WTC11 (cell line): ENCODE data around the gene ATF7. TPM values are rescaled to one million over a fixed set of nuclear protein-coding genes. Genes with fewer than 3 reads are reported as not detected.

ENCODE experiments used
- AR ChIP-seq: fragments of 250-450 bp; sonication (Bioruptor Pico); IDR thresholded peaks from 2 replicates; pipeline ENCODE4 v1.9.0; 2021; ENCODE audit warnings: mild to moderate bottlenecking
- ATF1 ChIP-seq: sonication (generic); formaldehyde crosslinking; IDR thresholded peaks from 2 replicates; pipeline ENCODE4 v1.8.1; 2023; ENCODE audit warnings: mild to moderate bottlenecking, moderate library complexity, missing genetic modification reagents
- ATF2 ChIP-seq: sonication (generic); formaldehyde crosslinking; IDR thresholded peaks from 2 replicates; pipeline ENCODE4 v1.8.1; 2022; ENCODE audit warnings: low read depth, missing genetic modification reagents, borderline replicate concordance
- ATF6 ChIP-seq: sonication (generic); formaldehyde crosslinking; IDR thresholded peaks from 2 replicates; pipeline ENCODE4 v1.8.1; 2023; ENCODE audit warnings: mild to moderate bottlenecking, missing genetic modification reagents
- CREM ChIP-seq: sonication (generic); formaldehyde crosslinking; IDR thresholded peaks from 2 replicates; pipeline ENCODE4 v1.8.1; 2022; ENCODE audit warnings: mild to moderate bottlenecking, missing genetic modification reagents, moderate library complexity
- ELF4 ChIP-seq: sonication (generic); formaldehyde crosslinking; IDR thresholded peaks from 2 replicates; pipeline ENCODE4 v1.8.1; 2022; ENCODE audit warnings: low read depth, mild to moderate bottlenecking, moderate library complexity, missing genetic modification reagents
- ERG ChIP-seq: fragments of 250-450 bp; sonication (Bioruptor Pico); IDR thresholded peaks from 2 replicates; pipeline ENCODE4 v1.8.0; 2021; ENCODE audit warnings: mild to moderate bottlenecking
- FOXK1 ChIP-seq: sonication (generic); formaldehyde crosslinking; IDR thresholded peaks from 2 replicates; pipeline ENCODE4 v1.8.0; 2022; ENCODE audit warnings: mild to moderate bottlenecking, moderate library complexity, missing genetic modification reagents
- FOXP1 ChIP-seq: sonication (generic); formaldehyde crosslinking; IDR thresholded peaks from 2 replicates; pipeline ENCODE4 v1.8.0; 2022; ENCODE audit warnings: missing genetic modification reagents, mild to moderate bottlenecking, moderate library complexity, borderline replicate concordance
- GABPB1 ChIP-seq: sonication (generic); formaldehyde crosslinking; IDR thresholded peaks from 2 replicates; pipeline ENCODE4 v1.8.1; 2023; ENCODE audit warnings: mild to moderate bottlenecking, missing genetic modification reagents
- HMGXB4 ChIP-seq: sonication (generic); formaldehyde crosslinking; IDR thresholded peaks from 2 replicates; pipeline ENCODE4 v1.8.1; 2023; ENCODE audit warnings: mild to moderate bottlenecking, moderate library complexity, missing genetic modification reagents
- MYBL2 ChIP-seq: sonication (generic); formaldehyde crosslinking; IDR thresholded peaks from 2 replicates; pipeline ENCODE4 v1.8.1; 2023; ENCODE audit warnings: mild to moderate bottlenecking, moderate library complexity, missing genetic modification reagents
- NFE2L1 ChIP-seq: sonication (generic); formaldehyde crosslinking; IDR thresholded peaks from 2 replicates; pipeline ENCODE4 v1.8.1; 2023; ENCODE audit warnings: missing genetic modification reagents
- NR2C2 ChIP-seq: sonication (generic); formaldehyde crosslinking; IDR thresholded peaks from 2 replicates; pipeline ENCODE4 v1.8.0; 2022; ENCODE audit warnings: mild to moderate bottlenecking, missing genetic modification reagents
- PRRX2 ChIP-seq: fragments of 250-450 bp; sonication (Bioruptor Pico); IDR thresholded peaks from 2 replicates; pipeline ENCODE4 v1.8.0; 2021; ENCODE audit warnings: mild to moderate bottlenecking
- SOX15 ChIP-seq: fragments of 250-450 bp; sonication (Bioruptor Pico); IDR thresholded peaks from 2 replicates; pipeline ENCODE4 v1.9.0; 2021; ENCODE audit warnings: mild to moderate bottlenecking
- SP1 ChIP-seq: sonication (generic); formaldehyde crosslinking; conservative IDR thresholded peaks from 2 replicates; pipeline ENCODE4 v1.8.1; 2022; ENCODE audit warnings: missing genetic modification reagents
- TEAD1 ChIP-seq: sonication (generic); formaldehyde crosslinking; IDR thresholded peaks from 2 replicates; pipeline ENCODE4 v1.8.0; 2022; ENCODE audit warnings: mild to moderate bottlenecking, missing genetic modification reagents
- TEAD4 ChIP-seq: sonication (generic); formaldehyde crosslinking; IDR thresholded peaks from 2 replicates; pipeline ENCODE4 v1.8.0; 2022; ENCODE audit warnings: mild to moderate bottlenecking, missing genetic modification reagents
- TP53 ChIP-seq: sonication (generic); formaldehyde crosslinking; IDR thresholded peaks from 2 replicates; pipeline ENCODE4 v1.8.1; 2023; ENCODE audit warnings: mild to moderate bottlenecking, missing genetic modification reagents
- USF1 ChIP-seq: sonication (generic); formaldehyde crosslinking; IDR thresholded peaks from 2 replicates; pipeline ENCODE4 v1.8.0; 2022; ENCODE audit warnings: mild to moderate bottlenecking, missing genetic modification reagents
- ZMAT4 ChIP-seq: fragments of 250-450 bp; sonication (Bioruptor Pico); IDR thresholded peaks from 2 replicates; pipeline ENCODE4 v1.9.0; 2021; ENCODE audit warnings: mild to moderate bottlenecking
- ZNF219 ChIP-seq: sonication (generic); formaldehyde crosslinking; IDR thresholded peaks from 2 replicates; pipeline ENCODE4 v1.8.0; 2023; ENCODE audit warnings: missing genetic modification reagents, mild to moderate bottlenecking, borderline replicate concordance
- ZNF281 ChIP-seq: sonication (generic); formaldehyde crosslinking; IDR thresholded peaks from 2 replicates; pipeline ENCODE4 v1.8.0; 2023; ENCODE audit warnings: mild to moderate bottlenecking, missing genetic modification reagents
- ZNF423 ChIP-seq: fragments of 250-450 bp; sonication (Bioruptor Pico); IDR thresholded peaks from 2 replicates; pipeline ENCODE4 v2.1.2; 2022; ENCODE audit warnings: mild to moderate bottlenecking, moderate library complexity
- ZNF671 ChIP-seq: fragments of 250-450 bp; sonication (Bioruptor Pico); IDR thresholded peaks from 2 replicates; pipeline ENCODE4 v1.8.0; 2021; ENCODE audit warnings: mild to moderate bottlenecking
- total RNA-seq: library from RNA; stranded (reverse); gene quantifications from 3 replicates; pipeline ENCODE4 v1.2.3, GENCODE V29; 2021

ATF7 gene
- total RNA-seq, 1 experiment from 2014 or later, result 16.3 TPM

GRCh38 chr12:53500776-53501614 is 125.2 kb downstream of the ATF7 start, which contains the start of gene TARBP2 (continued):
- 0 out of 2 replicates have a peak, but pooled peaks have one; percentile 24 for TF ChIP-seq HMGXB4 (CRISPR knock-in tag)
- TF ChIP-seq PRRX2 (CRISPR knock-in tag), result no peak
- no peak; the same call in 1 of the 2 replicates for TF ChIP-seq ZNF219
- TF ChIP-seq ZNF423, result no peak
- TF ChIP-seq NR2C2 (CRISPR knock-in tag), result no peak
- no peak for TF ChIP-seq TEAD1
- TF ChIP-seq SP1 (CRISPR knock-in tag), result peak; percentile 72
- TF ChIP-seq SOX15 (CRISPR knock-in tag), result no peak
- TF ChIP-seq ERG (CRISPR knock-in tag), result no peak
- TF ChIP-seq TP53, result no peak
- TF ChIP-seq FOXP1 (CRISPR knock-in tag), result 0 out of 2 replicates have a peak, but pooled peaks have one; percentile 65
- TF ChIP-seq USF1 (CRISPR knock-in tag), result 0 out of 2 replicates have a peak, but pooled peaks have one; percentile 48
- TF ChIP-seq ATF1 (CRISPR knock-in tag), result no peak
- TF ChIP-seq ATF6, result no peak
- TF ChIP-seq ATF2 (CRISPR knock-in tag), result no peak
- TF ChIP-seq NFE2L1 (CRISPR knock-in tag), result no peak
- TF ChIP-seq TEAD4 (CRISPR knock-in tag), result no peak
- no peak for TF ChIP-seq ZNF281 (CRISPR knock-in tag)
- no peak for TF ChIP-seq ZMAT4 (CRISPR knock-in tag)
- TF ChIP-seq ZNF671 (CRISPR knock-in tag), result no peak
- peak; percentile 53; the same call in 1 of the 2 replicates for TF ChIP-seq MYBL2
- peak; percentile 35; the same call in 1 of the 2 replicates for TF ChIP-seq CREM (CRISPR knock-in tag)
- TF ChIP-seq ELF4, result no peak
- TF ChIP-seq AR (CRISPR knock-in tag), result peak; percentile 61; the same call in 1 of the 2 replicates
- TF ChIP-seq FOXK1 (CRISPR knock-in tag), result 0 out of 2 replicates have a peak, but pooled peaks have one; percentile 9
- 0 out of 2 replicates have a peak, but pooled peaks have one; percentile 27 for TF ChIP-seq GABPB1
